ENCODE measurements around the gene GPI. TPM values are rescaled to one million over a fixed set of nuclear protein-coding genes. Genes with fewer than 3 reads are reported as not detected.

GPI gene
- total and polyA plus RNA-seq, 7 donors: 73.9 to 209 (median 144) TPM

GRCh38 chr19:34430738-34431625 lies 66.0 kb downstream of the GPI start:
- intact Hi-C loops (cut with DNase I): no loop called here

DNA sequence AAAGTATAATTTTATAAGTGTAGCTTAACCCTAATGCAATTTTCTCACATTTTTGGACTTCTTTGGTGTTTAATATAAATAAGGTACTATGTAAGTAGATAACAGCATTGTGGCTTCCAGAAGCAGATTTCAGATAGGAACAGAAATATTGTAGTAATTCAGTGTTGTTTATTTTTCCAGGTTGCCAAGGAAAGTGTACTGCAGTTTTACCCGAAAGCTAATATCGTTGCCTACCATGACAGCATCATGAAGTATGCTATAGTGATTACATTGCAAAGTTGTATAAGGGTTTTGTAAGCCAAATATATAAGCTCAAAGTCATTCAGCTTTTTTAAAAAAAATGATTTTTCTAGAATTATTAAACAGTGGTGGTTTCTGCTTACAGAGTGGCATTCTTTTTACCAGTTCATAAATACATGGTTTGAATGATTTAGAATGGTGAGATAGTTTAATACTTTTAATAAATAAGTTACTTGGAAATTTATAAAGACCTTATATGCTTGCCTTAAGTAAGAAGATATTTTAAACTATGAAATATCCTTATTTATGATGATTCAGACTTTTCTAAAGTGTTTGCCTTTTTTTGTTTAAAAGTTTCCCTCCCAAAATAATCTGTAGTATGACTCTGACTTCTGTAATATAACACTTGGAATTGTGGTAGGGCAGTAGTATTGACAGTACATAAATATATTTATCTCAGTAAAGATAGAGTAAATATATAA lies 66.8 kb downstream of the GPI start:
- H3K4me3 ChIP-seq: no peak overlapping the region
- H3K4me1 ChIP-seq: peaks cover 0 to 50% (median 39%) of the 10 kb centered on the region in 4 donors

More at GRCh38 chr19:34430738-34431625, 66.0 kb downstream of the GPI start:
- no peak overlapping the region for H3K4me3 ChIP-seq
- H3K36me3 ChIP-seq: peaks cover 0 to 36% (median 20%) of the 10 kb centered on the region in 4 donors
- peak overlapping the region in 2 of 4 donors; percentile 35 to 38 for H3K27ac ChIP-seq
- H3K4me1 ChIP-seq: peaks cover 0 to 50% (median 39%) of the 10 kb centered on the region in 4 donors
- H3K27me3 ChIP-seq: no peaks in the 10 kb centered on the region
- H3K9me3 ChIP-seq: no peaks in the 10 kb centered on the region
- no peak for DNase-seq
- TF ChIP-seq POLR2AphosphoS5 (IDR thresholded peaks at IDR 0.05): no peak
- no peak for TF ChIP-seq EP300 (IDR thresholded peaks at IDR 0.05)
- no peak for TF ChIP-seq POLR2A (IDR thresholded peaks at IDR 0.05)
- TF ChIP-seq, protein P1, sequence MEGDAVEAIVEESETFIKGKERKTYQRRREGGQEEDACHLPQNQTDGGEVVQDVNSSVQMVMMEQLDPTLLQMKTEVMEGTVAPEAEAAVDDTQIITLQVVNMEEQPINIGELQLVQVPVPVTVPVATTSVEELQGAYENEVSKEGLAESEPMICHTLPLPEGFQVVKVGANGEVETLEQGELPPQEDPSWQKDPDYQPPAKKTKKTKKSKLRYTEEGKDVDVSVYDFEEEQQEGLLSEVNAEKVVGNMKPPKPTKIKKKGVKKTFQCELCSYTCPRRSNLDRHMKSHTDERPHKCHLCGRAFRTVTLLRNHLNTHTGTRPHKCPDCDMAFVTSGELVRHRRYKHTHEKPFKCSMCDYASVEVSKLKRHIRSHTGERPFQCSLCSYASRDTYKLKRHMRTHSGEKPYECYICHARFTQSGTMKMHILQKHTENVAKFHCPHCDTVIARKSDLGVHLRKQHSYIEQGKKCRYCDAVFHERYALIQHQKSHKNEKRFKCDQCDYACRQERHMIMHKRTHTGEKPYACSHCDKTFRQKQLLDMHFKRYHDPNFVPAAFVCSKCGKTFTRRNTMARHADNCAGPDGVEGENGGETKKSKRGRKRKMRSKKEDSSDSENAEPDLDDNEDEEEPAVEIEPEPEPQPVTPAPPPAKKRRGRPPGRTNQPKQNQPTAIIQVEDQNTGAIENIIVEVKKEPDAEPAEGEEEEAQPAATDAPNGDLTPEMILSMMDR (IDR thresholded peaks at IDR 0.05): peak in 2 of 4 experiments; percentile 27 to 46
- 45 to 46% methylated on average over 6 of the region's 6 CpGs for WGBS, 2 donors

DNA sequence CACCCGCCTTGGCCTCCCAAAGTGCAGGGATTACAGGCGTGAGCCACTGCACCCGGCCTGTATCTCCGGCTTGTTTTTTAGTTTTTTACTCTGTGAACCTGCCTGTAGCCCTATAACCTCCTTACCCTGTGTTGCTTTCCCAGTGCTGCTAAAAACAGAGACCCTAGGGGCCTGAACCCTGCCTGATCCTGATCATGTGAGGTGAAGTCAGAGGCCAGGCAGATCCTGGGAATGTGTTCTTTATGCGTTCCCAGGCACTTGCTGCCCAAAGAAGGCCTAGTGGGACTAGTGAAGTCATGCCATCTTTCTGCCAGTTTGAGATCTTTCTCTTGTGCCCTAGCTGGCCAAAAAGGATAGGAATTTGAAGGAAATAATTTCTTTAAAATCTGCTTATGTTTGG lies 67.8 kb downstream of the GPI start:
- Histone ChIP-seq H3K36me3 (peaks cover 3 to 54% (median 26%) of the 10 kb centered on the region in 4 donors), H3K27me3 (no peaks in the 10 kb centered on the region), H3K27ac (peak overlapping the region in 1 of 4 donors; percentile 49), H3K4me3 (no peak overlapping the region), H3K4me1 (peaks cover 0 to 45% (median 37%) of the 10 kb centered on the region in 4 donors), H3K9me3 (no peaks in the 10 kb centered on the region)
- TF ChIP-seq POLR2A (IDR thresholded peaks at IDR 0.05) (no peak), POLR2AphosphoS5 (IDR thresholded peaks at IDR 0.05) (peak in 2 of 4 donors; percentile 7 to 29), EP300 (IDR thresholded peaks at IDR 0.05) (peak in 2 of 4 donors; percentile 2 to 75)
- WGBS, 2 donors: 91 to 92% methylated on average over 5 of the region's 5 CpGs
- no peak for DNase-seq
- intact Hi-C loops (cut with DNase I): no loop called here

More for the DNA sequence above, 66.8 kb downstream of the GPI start:
- Histone ChIP-seq H3K27me3 (no peaks in the 10 kb centered on the region), H3K9me3 (no peaks in the 10 kb centered on the region), H3K36me3 (peaks cover 3 to 44% (median 26%) of the 10 kb centered on the region in 4 donors), H3K27ac (peak overlapping the region in 1 of 4 donors; percentile 38)
- TF ChIP-seq, protein P1 (IDR thresholded peaks at IDR 0.05): no peak
- TF ChIP-seq EP300 (IDR thresholded peaks at IDR 0.05): no peak
- no peak for TF ChIP-seq POLR2A (IDR thresholded peaks at IDR 0.05)
- no peak for TF ChIP-seq POLR2AphosphoS5 (IDR thresholded peaks at IDR 0.05)
- WGBS, 2 donors: 65 to 71% methylated on average over 2 of the region's 2 CpGs
- no peak for DNase-seq
- intact Hi-C loops (cut with DNase I): no loop called here

GRCh38 chr19:34436716-34437115 lies 71.7 kb downstream of the GPI start:
- no peak overlapping the region for H3K27ac ChIP-seq

More at GRCh38 chr19:34436716-34437115, 71.7 kb downstream of the GPI start:
- H3K27me3 ChIP-seq: no peaks in the 10 kb centered on the region
- H3K4me3 ChIP-seq: no peak overlapping the region
- intact Hi-C loops (cut with DNase I): no loop called here
- DNase-seq: no peak
- H3K4me1 ChIP-seq: peaks cover 0 to 16% (median 8%) of the 10 kb centered on the region in 4 donors
- TF ChIP-seq POLR2A (IDR thresholded peaks at IDR 0.05) (no peak), POLR2AphosphoS5 (IDR thresholded peaks at IDR 0.05) (no peak), EP300 (IDR thresholded peaks at IDR 0.05) (no peak)
- TF ChIP-seq, protein P1 (IDR thresholded peaks at IDR 0.05): no peak
- peaks cover 12 to 89% (median 33%) of the 10 kb centered on the region in 4 donors for H3K36me3 ChIP-seq
- no peaks in the 10 kb centered on the region for H3K9me3 ChIP-seq
- WGBS, 2 donors: 93 to 97% methylated on average over 3 of the region's 3 CpGs

Measured in sigmoid colon (tissue), 7 donors.